Heart left ventricle (tissue), 13 donors: ENCODE measurements around the gene ABLIM2.

Source experiments
- POLR2A ChIP-seq, 2 donors: fragments of 450-650 bp; IDR thresholded peaks; one replicate each; pipeline ENCODE4 v1.6.1; 2017; ENCODE audit warnings: antibody characterized with exemption in 2 of 2, mild to moderate bottlenecking in 2 of 2, moderate library complexity in 2 of 2
- TF ChIP-seq, protein P1 (sequence below), 12 donors: fragments of 200-600 bp; sonication (generic) in 4 of 12; IDR thresholded peaks; one replicate each; pipeline versions ENCODE4 v1.5.0 to v1.8.0; 2018 to 2022; ENCODE audit warnings: antibody characterized with exemption in 12 of 12, mild to moderate bottlenecking in 5 of 12
- donor health status: ischemic (EF 13 %, LVEDD 7.1; RV severe dilation, severe dysfunction).
- donor health status: DM: no; HTN: yes; CAD: no.
- donor health status: DM: no; HTN: no; CAD: no.
- donor health status: ischemic (EF 25% LVEDD 6.9; RV normal size, moderate dysfunction).
- donor health status: ischemic (EF 25% LVEDD 5.7; RV mildly dilated, moderate dysfunction).
- donor health status: ischemic (EF 35%, LVEDD 5.7; RV mildly dilated, moderate dysfunction).
- donor health status: nonischemic (EF 11% LVEDD 7.7; RV severe dilation, severe dysfunction).
- donor health status: DM: yes; HTN: yes; CAD: no.
- donor health status: PGD.
- donor health status: ischemic (EF 29% LVEDD 5.4; RV normal size, mild dysfunction).
- donor health status: nonischemic (EF 23%, LVEDD 6.1; RV moderate dilation, normal function).

DNA sequence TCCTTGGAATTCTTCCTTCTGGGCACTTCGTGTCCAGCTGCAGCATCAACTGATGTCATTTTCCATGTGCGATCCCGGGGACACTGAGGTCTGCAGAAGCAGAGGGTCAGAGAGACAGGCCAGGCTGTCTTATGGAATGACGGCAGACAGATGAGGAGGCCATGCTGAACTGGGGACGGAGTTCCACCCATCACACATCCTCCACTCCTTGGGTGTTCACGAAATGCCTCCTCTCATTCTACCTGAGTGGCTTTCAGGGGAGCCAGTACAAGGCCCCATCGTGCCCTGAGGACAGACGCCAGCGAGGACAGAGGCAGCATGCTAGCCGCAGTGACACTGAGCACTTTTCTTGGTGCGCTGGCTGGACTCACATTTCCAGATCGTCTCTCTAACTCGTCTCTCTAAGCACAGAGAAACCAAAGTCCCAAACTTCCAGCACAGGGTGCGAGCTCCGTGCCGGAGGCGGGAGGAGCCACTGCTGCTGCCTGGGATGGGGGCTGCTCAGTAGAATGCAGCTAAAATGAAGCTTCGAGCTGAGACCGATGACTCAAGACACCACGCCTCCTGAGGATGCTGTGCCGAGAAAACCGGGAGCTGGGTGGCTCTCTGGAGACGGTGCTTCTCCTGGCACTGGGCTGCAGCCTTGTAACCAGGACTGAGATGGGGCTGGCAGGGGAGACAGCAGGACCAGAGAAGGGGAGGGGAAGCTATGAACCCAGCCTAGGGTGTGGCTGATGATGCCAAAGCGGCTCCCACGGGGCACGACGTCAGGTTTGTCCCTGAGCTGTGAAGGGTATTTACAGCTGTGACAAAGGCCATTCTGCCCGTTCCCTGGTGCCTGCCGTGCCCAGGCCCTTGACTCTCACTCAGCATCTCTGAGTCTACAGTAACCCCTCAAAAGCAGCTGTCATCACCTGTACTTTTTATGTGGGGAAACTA lies 8.2 kb downstream of the ABLIM2 start:
- TF ChIP-seq, protein P1, sequence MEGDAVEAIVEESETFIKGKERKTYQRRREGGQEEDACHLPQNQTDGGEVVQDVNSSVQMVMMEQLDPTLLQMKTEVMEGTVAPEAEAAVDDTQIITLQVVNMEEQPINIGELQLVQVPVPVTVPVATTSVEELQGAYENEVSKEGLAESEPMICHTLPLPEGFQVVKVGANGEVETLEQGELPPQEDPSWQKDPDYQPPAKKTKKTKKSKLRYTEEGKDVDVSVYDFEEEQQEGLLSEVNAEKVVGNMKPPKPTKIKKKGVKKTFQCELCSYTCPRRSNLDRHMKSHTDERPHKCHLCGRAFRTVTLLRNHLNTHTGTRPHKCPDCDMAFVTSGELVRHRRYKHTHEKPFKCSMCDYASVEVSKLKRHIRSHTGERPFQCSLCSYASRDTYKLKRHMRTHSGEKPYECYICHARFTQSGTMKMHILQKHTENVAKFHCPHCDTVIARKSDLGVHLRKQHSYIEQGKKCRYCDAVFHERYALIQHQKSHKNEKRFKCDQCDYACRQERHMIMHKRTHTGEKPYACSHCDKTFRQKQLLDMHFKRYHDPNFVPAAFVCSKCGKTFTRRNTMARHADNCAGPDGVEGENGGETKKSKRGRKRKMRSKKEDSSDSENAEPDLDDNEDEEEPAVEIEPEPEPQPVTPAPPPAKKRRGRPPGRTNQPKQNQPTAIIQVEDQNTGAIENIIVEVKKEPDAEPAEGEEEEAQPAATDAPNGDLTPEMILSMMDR (IDR thresholded peaks at IDR 0.05), result no peak
- no peak for TF ChIP-seq POLR2A (IDR thresholded peaks at IDR 0.05)
